ENCODE measurements around the gene DNAI1. TPM values are rescaled to one million over a fixed set of nuclear protein-coding genes. Genes with fewer than 3 reads are reported as not detected.

Gene DNAI1
- total RNA-seq, 1 donor from 2014 or later, result not detected

DNA sequence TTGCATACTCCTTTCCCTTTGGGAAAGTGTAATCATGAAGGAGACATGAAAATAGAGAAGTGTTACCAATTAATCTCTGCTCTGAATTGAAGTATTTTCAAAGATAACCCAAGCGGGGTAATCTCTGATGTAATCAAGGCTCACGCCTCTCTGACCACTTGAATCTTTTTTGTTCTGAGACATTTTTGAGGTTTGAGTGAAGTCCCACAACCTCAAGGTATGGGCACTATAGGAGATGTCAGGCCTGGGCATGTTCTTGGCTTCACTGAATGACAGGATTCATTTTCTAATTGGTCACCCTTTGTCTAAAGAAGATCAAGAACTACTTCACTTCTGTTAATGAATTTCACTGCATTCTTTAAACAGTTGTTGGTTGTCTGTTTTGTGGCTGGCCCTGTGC, 40.5 kb downstream of the DNAI1 start:
- TF ChIP-seq CTCF (IDR thresholded peaks at IDR 0.05), result no peak
- no peak overlapping the region for H3K4me3 Mint-ChIP-seq
- H3K27ac Mint-ChIP-seq, result no peak overlapping the region
- ATAC-seq (ENCODE audit: low read depth), result no peak
- CTCF ChIA-PET, result interaction anchor here (1.4 to 2.9 kb wide), 2 partner anchors 10 to 63 kb away, joined by 4 to 11 read pairs; no protein-coding TSS in a partner anchor
- DNase-seq, result no peak
- H3K9me3 Mint-ChIP-seq, result no peaks in the 10 kb centered on the region
- H3K27me3 Mint-ChIP-seq, result peaks cover 13% of the 10 kb centered on the region
- H3K4me1 Mint-ChIP-seq, result no peaks in the 10 kb centered on the region
- intact Hi-C loops (cut with micrococcal nuclease), result no loop called here
- H3K36me3 Mint-ChIP-seq (ENCODE audit: low read depth), result no peaks in the 10 kb centered on the region
- POLR2A ChIA-PET, result no interaction called here

- CTCF ChIA-PET, result interaction anchor here (0.9 to 3.1 kb wide), 12 partner anchors 8 to 877 kb away, joined by 3 to 28 read pairs (median 4); no protein-coding TSS in a partner anchor
- POLR2A ChIA-PET, result no interaction called here
- ATAC-seq (ENCODE audit: low read depth), result peak; percentile 95
- Mint-ChIP-seq H3K27me3 (peaks cover 13% of the 10 kb centered on the region), H3K4me1 (no peaks in the 10 kb centered on the region), H3K36me3 (ENCODE audit: low read depth) (no peaks in the 10 kb centered on the region), H3K4me3 (no peak overlapping the region), H3K27ac (no peak overlapping the region), H3K9me3 (no peaks in the 10 kb centered on the region)
- peak; percentile 75 for TF ChIP-seq CTCF (IDR thresholded peaks at IDR 0.05)
- peak; percentile 55 for DNase-seq
- intact Hi-C loops (cut with micrococcal nuclease), result loop anchor here (1.0 kb wide), 5 partner anchors 63 to 168 kb away; no protein-coding TSS in a partner anchor
Observed at GRCh38 chr9:34500623-34501267, 42.1 kb downstream of the DNAI1 start.

DNA sequence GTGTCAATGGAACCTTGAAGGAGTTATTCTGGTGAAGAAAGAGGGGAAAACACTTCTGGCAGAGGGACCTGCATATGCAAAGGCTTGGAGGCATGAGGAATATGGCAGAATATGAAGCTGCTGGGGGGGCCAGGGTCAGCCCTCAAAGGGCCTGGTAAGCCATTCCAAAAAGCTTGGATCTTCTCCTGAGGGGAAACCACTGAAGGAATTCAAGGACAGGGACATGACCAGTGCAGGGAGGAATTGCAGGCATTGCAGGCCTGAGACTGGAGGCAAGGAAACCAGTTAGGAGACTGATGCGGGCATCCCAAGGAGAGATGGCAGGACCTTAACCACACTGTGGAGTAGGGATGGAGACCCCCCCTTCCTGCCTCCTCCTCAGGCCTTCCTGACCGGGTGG, 42.8 kb downstream of the DNAI1 start:
- ATAC-seq (ENCODE audit: low read depth) (no peak), DNase-seq (no peak)
- Mint-ChIP-seq H3K27ac (no peak overlapping the region), H3K9me3 (no peaks in the 10 kb centered on the region), H3K4me3 (no peak overlapping the region), H3K27me3 (peaks cover 13% of the 10 kb centered on the region), H3K4me1 (no peaks in the 10 kb centered on the region), H3K36me3 (ENCODE audit: low read depth) (no peaks in the 10 kb centered on the region)
- intact Hi-C loops (cut with micrococcal nuclease), result no loop called here
- ChIA-PET POLR2A (no interaction called here), CTCF (interaction anchor here (1.0 to 3.1 kb wide), 12 partner anchors 9 to 877 kb away, joined by 3 to 28 read pairs (median 5); no protein-coding TSS in a partner anchor)
- no peak for TF ChIP-seq CTCF (IDR thresholded peaks at IDR 0.05)

DNA sequence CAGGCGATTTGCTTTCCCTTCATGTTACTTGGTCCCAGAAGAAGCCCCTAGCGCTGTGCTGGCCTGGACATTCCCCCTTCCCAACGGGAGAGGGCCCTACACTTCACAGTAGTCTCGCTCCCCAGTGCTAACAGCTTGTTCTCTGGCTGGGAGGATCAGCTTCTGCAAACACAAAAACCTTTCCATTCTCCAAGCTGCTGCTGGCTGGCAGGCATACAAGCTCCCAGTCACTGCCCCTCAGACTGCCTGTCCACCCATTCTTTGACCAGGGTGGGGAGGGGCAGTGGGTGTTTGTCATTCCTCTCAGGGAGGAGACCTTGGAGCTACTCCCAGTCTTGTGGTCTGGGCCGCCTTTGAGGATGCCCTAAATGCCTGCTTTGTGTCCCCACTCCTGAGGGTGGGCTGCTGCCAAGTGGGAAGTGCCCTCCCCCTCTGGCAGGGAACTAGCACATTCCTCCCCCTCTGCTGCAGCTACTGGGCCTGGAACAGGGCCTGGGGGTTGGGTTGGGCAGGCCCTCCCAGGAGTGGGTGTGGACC, 43.4 kb downstream of the DNAI1 start:
- ChIA-PET POLR2A (no interaction called here), CTCF (interaction anchor here (0.7 to 3.1 kb wide), 9 partner anchors 9 to 168 kb away, joined by 3 to 28 read pairs (median 9); no protein-coding TSS in a partner anchor)
- Mint-ChIP-seq H3K36me3 (ENCODE audit: low read depth) (no peaks in the 10 kb centered on the region), H3K4me3 (no peak overlapping the region), H3K4me1 (no peaks in the 10 kb centered on the region), H3K27me3 (peaks cover 14% of the 10 kb centered on the region), H3K9me3 (no peaks in the 10 kb centered on the region), H3K27ac (no peak overlapping the region)
- intact Hi-C loops (cut with micrococcal nuclease), result no loop called here
- TF ChIP-seq CTCF (IDR thresholded peaks at IDR 0.05), result no peak
- ATAC-seq (ENCODE audit: low read depth), result no peak
- DNase-seq, result no peak

GRCh38 chr9:34502471-34502870, 43.9 kb downstream of the DNAI1 start:
- DNase-seq (no peak), ATAC-seq (ENCODE audit: low read depth) (no peak)
- Mint-ChIP-seq H3K9me3 (no peaks in the 10 kb centered on the region), H3K36me3 (ENCODE audit: low read depth) (no peaks in the 10 kb centered on the region), H3K27ac (no peak overlapping the region), H3K27me3 (peaks cover 13% of the 10 kb centered on the region), H3K4me1 (no peaks in the 10 kb centered on the region), H3K4me3 (no peak overlapping the region)
- ChIA-PET CTCF (interaction anchor here (0.7 to 3.1 kb wide), 5 partner anchors 10 to 169 kb away, joined by 3 to 28 read pairs (median 11); no protein-coding TSS in a partner anchor), POLR2A (no interaction called here)
- intact Hi-C loops (cut with micrococcal nuclease), result no loop called here
- TF ChIP-seq CTCF (IDR thresholded peaks at IDR 0.05), result no peak

Measured in activated B cell treated with CpG ODN at 0.5 μM for 24 hours (primary cell).